B cell (primary cell): ENCODE results near the gene BID. TPM values are rescaled to one million over a fixed set of nuclear protein-coding genes. Genes with fewer than 3 reads are reported as not detected.

Source experiments
- ATAC-seq: fragments of 200-7000 bp; cut with Tn5 transposase; one replicate; pipeline ENCODE4 v1.10.0; 2021; ENCODE audit warnings: low read depth, mild to moderate bottlenecking, moderate number of reproducible peaks, moderate library complexity
- CTCF ChIA-PET: fragments of 350-600 bp; sonication (Branson Sonifier 250); formaldehyde crosslinking; loops from one replicate; lab custom pipeline; 2021; ENCODE audit warnings: antibody characterized with exemption, inconsistent platforms; lab: Charles Lee
- POLR2A ChIA-PET: fragments of 350-600 bp; sonication (Branson Sonifier 250); formaldehyde crosslinking; loops from one replicate; lab custom pipeline; 2021; ENCODE audit warnings: antibody characterized with exemption; lab: Charles Lee
- DNase-seq: peaks from one replicate; pipeline ENCODE4 v3.0.0; 2013
- H2AFZ ChIP-seq: 2 replicates; pipeline ENCODE4 v1.6.1; 2012; ENCODE audit warnings: mild to moderate bottlenecking, low read depth, low read length; ENCODE audit not compliant: insufficient read depth, poor library complexity, severe bottlenecking
- H3K27ac ChIP-seq, 2 donors: 1 replicate in 1 of 2; 2 replicates in 1 of 2; pipeline ENCODE4 v1.5.1; 2012 to 2013; ENCODE audit warnings: low read length in 2 of 2, mild to moderate bottlenecking in 2 of 2, moderate library complexity in 1 of 2
- H3K27me3 ChIP-seq, 4 experiments: fragments of 200-600 bp in 1 of 4; sonication (generic) in 1 of 4; replicated peaks in 1 of 4; 1 replicate in 2 of 4; 2 replicates in 2 of 4; pipeline versions ENCODE4 v1.6.1 to v1.7.0; 2013 to 2016; ENCODE audit warnings: low read length in 3 of 4, mild to moderate bottlenecking in 2 of 4, mixed read lengths in 1 of 4, moderate library complexity in 1 of 4; ENCODE audit not compliant: insufficient read depth in 4 of 4, control insufficient read depth in 3 of 4; ENCODE audit errors: control extremely low read depth in 1 of 4
- H3K36me3 ChIP-seq, 2 experiments: replicated peaks in 1 of 2; 1 replicate in 1 of 2; 2 replicates in 1 of 2; pipeline versions ENCODE4 v1.6.1 to v1.7.1; 2013; ENCODE audit warnings: low read length in 1 of 2; ENCODE audit not compliant: insufficient read depth in 2 of 2, control insufficient read depth in 1 of 2; ENCODE audit errors: control extremely low read depth in 1 of 2, extremely low read depth in 1 of 2
- H3K4me1 ChIP-seq, 2 donors: fragments of 200-600 bp in 1 of 2; sonication (generic) in 1 of 2; 1 replicate in 1 of 2; 2 replicates in 1 of 2; pipeline versions ENCODE4 v1.5.1 to v1.6.1; 2013 to 2017; ENCODE audit warnings: low read length in 2 of 2; ENCODE audit not compliant: control insufficient read depth in 2 of 2, insufficient read depth in 2 of 2
- H3K4me2 ChIP-seq: replicated peaks from 2 replicates; pipeline ENCODE3; 2012; ENCODE audit warnings: mild to moderate bottlenecking, low read depth, low read length; ENCODE audit not compliant: poor library complexity, severe bottlenecking
- H3K4me3 ChIP-seq, 5 experiments: fragments of 200-600 bp in 1 of 5; sonication (generic) in 1 of 5; 1 replicate in 3 of 5; 2 replicates in 2 of 5; pipeline versions ENCODE4 v1.5.1 to v1.7.0; 2011 to 2016; ENCODE audit warnings: low read length in 4 of 5, mild to moderate bottlenecking in 4 of 5, low read depth in 2 of 5, control low read depth in 1 of 5, moderate library complexity in 1 of 5; ENCODE audit not compliant: insufficient read depth in 1 of 5; ENCODE audit errors: control extremely low read depth in 1 of 5, extremely low read depth in 1 of 5
- H3K79me2 ChIP-seq: fragments of 200-600 bp; sonication (generic); one replicate; pipeline ENCODE4 v1.6.0; 2016; ENCODE audit warnings: low read length; ENCODE audit not compliant: control insufficient read depth, insufficient read depth
- H3K9ac ChIP-seq: fragments of 200-600 bp; sonication (generic); 2 replicates; pipeline ENCODE4 v1.6.1; 2017; ENCODE audit warnings: mild to moderate bottlenecking, low read length, moderate library complexity
- H3K9me3 ChIP-seq, 3 donors: one replicate each; pipeline versions ENCODE4 v1.6.1 to v1.7.1; 2013; ENCODE audit warnings: low read length in 2 of 3; ENCODE audit not compliant: control insufficient read depth in 2 of 3, insufficient read depth in 1 of 3; ENCODE audit errors: control extremely low read depth in 1 of 3
- H4K20me1 ChIP-seq: 2 replicates; pipeline ENCODE4 v1.6.0; 2012; ENCODE audit warnings: mild to moderate bottlenecking, low read length; ENCODE audit not compliant: insufficient read depth, control insufficient read depth, poor library complexity, severe bottlenecking
- H3K27ac Mint-ChIP-seq: one replicate; pipeline ENCODE4 v1.8.0; 2021; ENCODE audit warnings: mixed read lengths
- H3K27me3 Mint-ChIP-seq: one replicate; pipeline ENCODE4 v1.8.0; 2021; ENCODE audit warnings: mixed read lengths
- H3K4me1 Mint-ChIP-seq: one replicate; pipeline ENCODE4 v1.8.0; 2021; ENCODE audit warnings: mixed read lengths
- H3K4me3 Mint-ChIP-seq: one replicate; pipeline ENCODE4 v1.8.0; 2021; ENCODE audit warnings: mixed read lengths
- H3K9me3 Mint-ChIP-seq: one replicate; pipeline ENCODE4 v1.8.0; 2022; ENCODE audit warnings: mixed read lengths; ENCODE audit not compliant: insufficient read depth
- EZH2 ChIP-seq: IDR thresholded peaks from 2 replicates; pipeline ENCODE4 v1.6.1; 2012; ENCODE audit warnings: borderline replicate concordance, low read depth, mild to moderate bottlenecking, moderate library complexity, low read length; ENCODE audit not compliant: insufficient read depth, poor library complexity, severe bottlenecking
- WGBS: methylation state at CpG from one replicate; pipeline ENCODE4 v1.1.5; 2013; ENCODE audit warnings: missing lambda C conversion rate; ENCODE audit not compliant: insufficient coverage; 5-methylcytosine and 5-hydroxymethylcytosine counted together
- intact Hi-C: fragments of 100-400 bp; cut with micrococcal nuclease; formaldehyde crosslinking; loops from one replicate; pipeline ENCODE4 v1.10.0; 2022
- polyA plus RNA-seq: library from polyadenylated mRNA; depleted of rRNA; stranded (reverse); fragments of >200 nt; gene quantifications from 2 replicates; pipeline ENCODE4 v1.2.3, GENCODE V29; 2012
- total RNA-seq, 2 donors: library from RNA; stranded (reverse); fragments of 120-200 nt in 1 of 2; gene quantifications; 1 replicate in 1 of 2; 2 replicates in 1 of 2; pipeline versions ENCODE4 v1.2.3 to v1.2.4, GENCODE V29; 2013 to 2022
- TF ChIP-seq, protein P1 (sequence below): fragments of 200-600 bp; IDR thresholded peaks from one replicate; pipeline ENCODE4 v1.8.0; 2022; ENCODE audit warnings: antibody characterized with exemption, mild to moderate bottlenecking

BID gene
- total and polyA plus RNA-seq, 2 donors (not counting 1 experiment from before 2014, with no cell fraction given) = 17.5 to 23.3 TPM

DNA sequence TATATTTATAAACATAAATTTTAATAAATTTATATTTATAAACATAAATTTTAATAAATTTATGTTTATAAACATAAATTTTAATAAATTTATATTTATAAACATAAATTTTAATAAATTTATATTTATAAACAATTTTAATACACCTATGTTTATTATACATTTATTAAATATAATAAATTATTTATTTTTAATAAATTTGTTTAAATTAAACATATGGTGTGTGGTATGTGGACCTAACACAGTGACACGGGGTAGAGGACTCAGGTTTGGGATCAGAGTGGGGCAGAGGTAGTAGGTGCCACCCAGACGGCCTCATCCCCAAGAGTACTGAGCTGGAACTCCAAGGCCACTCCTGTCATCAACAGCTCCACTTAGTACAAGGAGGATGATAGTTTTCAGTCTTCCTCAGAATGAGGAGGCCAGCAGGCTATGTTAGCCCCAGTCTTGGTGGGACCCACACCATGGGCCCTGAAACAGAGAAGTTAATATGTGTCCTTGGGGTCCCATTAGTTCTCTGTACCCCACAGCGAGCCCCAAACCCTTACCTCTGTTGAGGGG lies 46.7 kb upstream of the BID start:
- Mint-ChIP-seq H3K9me3 (no peaks in the 10 kb centered on the region), H3K4me3 (no peak overlapping the region), H3K4me1 (no peaks in the 10 kb centered on the region), H3K27me3 (no peaks in the 10 kb centered on the region), H3K27ac (no peak overlapping the region)
- Histone ChIP-seq H3K9me3 (no peaks in the 10 kb centered on the region), H3K4me2 (no peak overlapping the region), H3K27me3 (no peaks in the 10 kb centered on the region), H4K20me1 (peaks cover 20% of the 10 kb centered on the region), H3K36me3 (peaks cover 3 to 77% of the 10 kb centered on the region in 2 experiments), H3K9ac (no peak overlapping the region), H3K79me2 (peaks cover 28% of the 10 kb centered on the region), H3K4me1 (no peaks in the 10 kb centered on the region), H2AFZ (no peak overlapping the region), H3K4me3 (no peak overlapping the region), H3K27ac (no peak overlapping the region)
- CTCF ChIA-PET = interaction anchor here (2.1 kb wide), 1 partner anchor 9 kb away, joined by 8 read pairs; no protein-coding TSS in a partner anchor
- POLR2A ChIA-PET = no interaction called here
- TF ChIP-seq, protein P1, sequence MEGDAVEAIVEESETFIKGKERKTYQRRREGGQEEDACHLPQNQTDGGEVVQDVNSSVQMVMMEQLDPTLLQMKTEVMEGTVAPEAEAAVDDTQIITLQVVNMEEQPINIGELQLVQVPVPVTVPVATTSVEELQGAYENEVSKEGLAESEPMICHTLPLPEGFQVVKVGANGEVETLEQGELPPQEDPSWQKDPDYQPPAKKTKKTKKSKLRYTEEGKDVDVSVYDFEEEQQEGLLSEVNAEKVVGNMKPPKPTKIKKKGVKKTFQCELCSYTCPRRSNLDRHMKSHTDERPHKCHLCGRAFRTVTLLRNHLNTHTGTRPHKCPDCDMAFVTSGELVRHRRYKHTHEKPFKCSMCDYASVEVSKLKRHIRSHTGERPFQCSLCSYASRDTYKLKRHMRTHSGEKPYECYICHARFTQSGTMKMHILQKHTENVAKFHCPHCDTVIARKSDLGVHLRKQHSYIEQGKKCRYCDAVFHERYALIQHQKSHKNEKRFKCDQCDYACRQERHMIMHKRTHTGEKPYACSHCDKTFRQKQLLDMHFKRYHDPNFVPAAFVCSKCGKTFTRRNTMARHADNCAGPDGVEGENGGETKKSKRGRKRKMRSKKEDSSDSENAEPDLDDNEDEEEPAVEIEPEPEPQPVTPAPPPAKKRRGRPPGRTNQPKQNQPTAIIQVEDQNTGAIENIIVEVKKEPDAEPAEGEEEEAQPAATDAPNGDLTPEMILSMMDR = no peak
- no peak for TF ChIP-seq EZH2
- DNase-seq = no peak
- intact Hi-C loops = no loop called here
- no CpG with 5 or more reads among the region's 3 CpGs for WGBS
- ATAC-seq = no peak

DNA sequence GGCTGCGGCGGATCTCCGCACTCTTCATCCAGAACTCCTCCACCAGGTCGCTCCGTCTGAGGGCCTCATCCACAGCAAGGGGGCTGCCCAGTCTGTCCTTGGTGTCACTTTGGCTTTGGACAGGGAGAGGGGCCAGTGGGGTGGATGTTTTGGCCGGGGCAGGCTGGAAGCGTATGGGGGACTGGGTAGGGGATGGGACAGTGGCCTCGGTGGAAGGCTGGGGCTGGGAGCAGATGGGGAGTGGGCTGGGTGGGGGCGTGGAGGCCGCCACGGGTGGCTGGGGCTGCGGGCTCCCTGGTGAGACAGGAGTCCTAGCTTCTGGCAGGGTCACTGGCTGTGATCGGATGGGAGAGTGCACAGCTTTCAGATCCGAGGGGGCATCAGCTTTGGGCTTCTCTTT lies 44.4 kb upstream of the BID start:
- Histone ChIP-seq H3K27ac (no peak overlapping the region), H3K27me3 (no peaks in the 10 kb centered on the region), H3K4me1 (no peaks in the 10 kb centered on the region), H3K36me3 (peaks cover 3 to 77% of the 10 kb centered on the region in 2 experiments), H4K20me1 (peaks cover 14% of the 10 kb centered on the region), H3K4me2 (no peak overlapping the region), H3K9me3 (no peaks in the 10 kb centered on the region), H3K4me3 (no peak overlapping the region), H2AFZ (no peak overlapping the region), H3K9ac (no peak overlapping the region), H3K79me2 (peaks cover 33% of the 10 kb centered on the region)
- H3K9me3 Mint-ChIP-seq = no peaks in the 10 kb centered on the region
- DNase-seq (no peak), ATAC-seq (no peak)
- ChIA-PET POLR2A (no interaction called here), CTCF (interaction anchor here (1.0 kb wide), 1 partner anchor 18 kb away, joined by 3 read pairs; no protein-coding TSS in a partner anchor)
- TF ChIP-seq, protein P1 = no peak
- no peak for TF ChIP-seq EZH2
- intact Hi-C loops = no loop called here
- no peak overlapping the region for H3K4me3 Mint-ChIP-seq
- no peaks in the 10 kb centered on the region for H3K4me1 Mint-ChIP-seq
- H3K27ac Mint-ChIP-seq = no peak overlapping the region
- H3K27me3 Mint-ChIP-seq = no peaks in the 10 kb centered on the region
- WGBS = 97% methylated on average over 9 of the region's 14 CpGs
